Mesendoderm (in vitro differentiated cells): ENCODE data around the gene GINS1.
A peak's percentile ranks its signal among the peaks of the same experiment; 100 is the strongest.

ENCODE experiments used
- DNase-seq: peaks from one replicate; pipeline ENCODE4 v3.0.0; 2013
- H2AK5ac ChIP-seq: 2 replicates; pipeline ENCODE4 v1.6.1; 2013; ENCODE audit warnings: low read length, inconsistent platforms
- H2BK120ac ChIP-seq: 2 replicates; pipeline ENCODE4 v1.6.1; 2013; ENCODE audit warnings: low read depth, mild to moderate bottlenecking, low read length, moderate library complexity, mixed read lengths
- H2BK15ac ChIP-seq: replicated peaks from 2 replicates; pipeline ENCODE4 v1.6.1; 2013; ENCODE audit warnings: low read depth, mild to moderate bottlenecking, moderate library complexity
- H2BK5ac ChIP-seq: 2 replicates; pipeline ENCODE4 v1.6.1; 2013; ENCODE audit warnings: low read length, inconsistent platforms
- H3K18ac ChIP-seq: 2 replicates; pipeline ENCODE4 v1.6.1; 2013; ENCODE audit warnings: mild to moderate bottlenecking, low read length, mixed read lengths
- H3K23ac ChIP-seq: one replicate; pipeline ENCODE4 v1.6.1; 2013; ENCODE audit warnings: low read length
- H3K27ac ChIP-seq: 2 replicates; pipeline ENCODE4 v1.5.1; 2013; ENCODE audit warnings: low read depth, mild to moderate bottlenecking, inconsistent platforms, low read length, moderate library complexity
- H3K27me3 ChIP-seq: 2 replicates; pipeline ENCODE4 v1.6.1; 2013; ENCODE audit warnings: low read length, control low read depth, mild to moderate bottlenecking, inconsistent platforms; ENCODE audit not compliant: insufficient read depth, poor library complexity
- H3K36me3 ChIP-seq: 2 replicates; pipeline ENCODE4 v1.6.1; 2013; ENCODE audit warnings: low read length, inconsistent platforms; ENCODE audit not compliant: control insufficient read depth, insufficient read depth
- H3K4ac ChIP-seq: one replicate; pipeline ENCODE4 v1.6.1; 2013; ENCODE audit warnings: low read depth, mild to moderate bottlenecking, low read length, moderate library complexity
- H3K4me1 ChIP-seq: 2 replicates; pipeline ENCODE4 v1.6.1; 2013; ENCODE audit warnings: low read depth, low read length, inconsistent platforms; ENCODE audit not compliant: control insufficient read depth
- H3K4me2 ChIP-seq: 2 replicates; pipeline ENCODE4 v1.6.1; 2013; ENCODE audit warnings: low read length
- H3K4me3 ChIP-seq: 2 replicates; pipeline ENCODE4 v1.5.1; 2013; ENCODE audit warnings: mild to moderate bottlenecking, low read length
- H3K56ac ChIP-seq: one replicate; pipeline ENCODE4 v1.6.1; 2013; ENCODE audit warnings: low read length
- H3K79me1 ChIP-seq: 2 replicates; pipeline ENCODE4 v1.6.1; 2013; ENCODE audit warnings: low read length, inconsistent platforms
- H3K79me2 ChIP-seq: 2 replicates; pipeline ENCODE4 v1.6.1; 2013; ENCODE audit warnings: mild to moderate bottlenecking, low read length; ENCODE audit not compliant: control insufficient read depth, insufficient read depth
- H3K9ac ChIP-seq: 2 replicates; pipeline ENCODE4 v1.6.1; 2013; ENCODE audit warnings: low read length, inconsistent platforms
- H4K5ac ChIP-seq: one replicate; pipeline ENCODE4 v1.6.1; 2013; ENCODE audit warnings: low read length
- H4K8ac ChIP-seq: one replicate; pipeline ENCODE4 v1.6.1; 2013; ENCODE audit warnings: low read depth, mild to moderate bottlenecking, control low read depth, low read length, moderate library complexity
- whole genome bisulfite sequencing: extraction: QIAGEN DNeasy Blood & Tissue Kit; methylation state at CpG from one replicate; pipeline ENCODE4 v1.1.7; 2013; ENCODE audit warnings: low lambda C conversion rate, missing lambda C conversion rate; ENCODE audit not compliant: insufficient coverage; ENCODE audit errors: extremely low coverage; 5-methylcytosine and 5-hydroxymethylcytosine counted together

The GINS1 gene

DNA sequence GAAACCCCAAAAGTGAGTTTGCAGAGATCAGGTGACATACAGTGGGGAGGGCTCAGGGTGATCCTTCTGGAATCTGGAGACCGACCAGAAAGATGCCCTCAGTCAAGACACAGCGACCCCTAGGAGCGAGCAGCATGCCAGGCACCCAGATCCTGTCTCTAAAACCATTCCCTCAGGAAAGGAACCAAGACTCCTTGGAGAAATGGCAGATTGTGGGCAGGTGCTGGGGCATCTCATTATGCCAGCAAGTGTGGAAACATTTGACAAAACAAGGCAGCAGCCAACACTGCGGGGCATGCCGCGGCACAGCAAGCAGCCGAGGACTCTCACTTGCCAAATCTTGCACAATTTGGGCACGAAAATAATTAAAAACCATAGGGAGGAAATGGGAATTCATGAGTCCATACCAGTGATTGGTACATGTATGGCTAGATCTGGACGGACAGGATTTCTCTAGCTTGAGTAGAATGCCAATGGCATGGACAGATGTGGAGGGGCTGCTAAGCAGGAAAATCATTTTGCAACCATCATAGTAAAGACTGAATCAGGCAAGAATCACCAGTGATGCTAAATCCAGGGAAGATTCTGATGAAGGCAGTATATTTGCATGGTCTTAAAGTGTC lies 76.9 kb downstream of the GINS1 start:
- no peak overlapping the region for H2AK5ac ChIP-seq
- peaks cover 9% of the 10 kb centered on the region for H3K36me3 ChIP-seq
- H3K18ac ChIP-seq: no peak overlapping the region
- H3K27me3 ChIP-seq: no peaks in the 10 kb centered on the region
- H2BK5ac ChIP-seq: no peak overlapping the region
- H3K4me3 ChIP-seq: no peak overlapping the region
- no peak overlapping the region for H2BK120ac ChIP-seq
- DNase-seq: peak; percentile 11
- H3K56ac ChIP-seq: no peak overlapping the region
- H4K8ac ChIP-seq: no peak overlapping the region
- no peak overlapping the region for H2BK15ac ChIP-seq
- H4K5ac ChIP-seq: no peak overlapping the region
- no peak overlapping the region for H3K4me2 ChIP-seq
- no CpG with 5 or more reads among the region's 9 CpGs for WGBS
- H3K23ac ChIP-seq: no peak overlapping the region
- H3K9ac ChIP-seq: no peak overlapping the region
- no peaks in the 10 kb centered on the region for H3K4me1 ChIP-seq
- no peaks in the 10 kb centered on the region for H3K79me1 ChIP-seq
- no peak overlapping the region for H3K4ac ChIP-seq
- H3K79me2 ChIP-seq: no peaks in the 10 kb centered on the region
- H3K27ac ChIP-seq: no peak overlapping the region

DNA sequence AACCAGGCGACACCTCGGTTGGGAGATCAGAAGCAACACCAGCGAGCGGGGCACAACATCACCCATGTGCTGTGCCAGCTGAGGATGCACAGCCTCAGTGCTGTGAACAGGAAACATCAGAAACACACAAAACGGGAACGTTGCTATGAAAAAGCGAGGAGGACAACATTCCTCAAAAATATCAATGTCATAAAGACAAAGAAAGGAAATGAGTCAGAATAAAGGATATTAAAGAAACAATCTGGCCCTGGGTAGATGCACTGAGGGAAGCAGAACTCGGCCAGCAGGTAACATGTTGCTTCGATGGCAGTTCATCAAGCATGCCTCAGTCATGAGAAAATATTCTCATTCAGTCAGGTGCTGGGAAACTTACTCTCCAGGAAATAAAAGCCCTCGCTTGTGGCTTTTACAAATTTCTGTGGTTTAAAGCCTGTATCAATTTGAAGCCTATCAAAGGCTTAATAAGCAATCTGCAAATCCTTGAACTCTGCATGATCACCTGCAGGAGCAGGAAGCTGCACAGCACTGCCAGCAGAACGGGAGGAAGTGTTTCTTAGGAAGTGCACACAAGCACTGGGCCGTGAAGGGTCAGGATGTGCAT lies 77.5 kb downstream of the GINS1 start:
- Histone ChIP-seq H3K18ac (no peak overlapping the region), H3K27ac (no peak overlapping the region), H3K9ac (no peak overlapping the region), H3K79me2 (no peaks in the 10 kb centered on the region), H3K23ac (no peak overlapping the region), H3K27me3 (no peaks in the 10 kb centered on the region), H2BK15ac (no peak overlapping the region), H3K79me1 (no peaks in the 10 kb centered on the region), H3K4me3 (no peak overlapping the region), H4K8ac (no peak overlapping the region), H3K4me1 (no peaks in the 10 kb centered on the region), H3K56ac (no peak overlapping the region), H2BK120ac (no peak overlapping the region), H3K4ac (no peak overlapping the region), H2AK5ac (no peak overlapping the region), H3K36me3 (peaks cover 9% of the 10 kb centered on the region), H3K4me2 (no peak overlapping the region), H2BK5ac (no peak overlapping the region), H4K5ac (no peak overlapping the region)
- no CpG with 5 or more reads among the region's 12 CpGs for WGBS
- DNase-seq: no peak

DNA sequence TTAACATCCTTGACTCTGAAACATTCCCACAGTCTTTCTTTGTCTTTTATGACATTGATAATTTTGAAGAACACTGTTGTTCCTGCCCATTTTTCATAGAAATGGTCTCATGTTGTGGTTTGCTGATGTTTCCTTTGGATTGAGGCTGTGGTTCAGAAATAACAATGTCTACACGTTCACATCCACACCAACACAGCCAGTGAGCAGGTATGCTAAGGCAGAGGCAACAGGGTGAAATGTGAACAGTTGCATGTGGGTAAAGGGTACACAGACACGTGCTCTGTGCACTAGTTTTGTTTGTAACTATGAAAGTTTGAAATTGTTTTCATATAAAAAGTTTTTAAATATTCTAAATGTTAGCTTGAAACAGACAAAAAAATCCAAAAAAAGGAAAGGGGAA lies 78.4 kb downstream of the GINS1 start:
- H2BK120ac ChIP-seq: no peak overlapping the region
- no peak overlapping the region for H3K23ac ChIP-seq
- H2BK15ac ChIP-seq: no peak overlapping the region
- H3K9ac ChIP-seq: no peak overlapping the region
- no peaks in the 10 kb centered on the region for H3K27me3 ChIP-seq
- H3K56ac ChIP-seq: no peak overlapping the region
- H3K4me3 ChIP-seq: no peak overlapping the region
- H3K18ac ChIP-seq: no peak overlapping the region
- H3K4me1 ChIP-seq: no peaks in the 10 kb centered on the region
- H3K4ac ChIP-seq: no peak overlapping the region
- DNase-seq: no peak
- peaks cover 9% of the 10 kb centered on the region for H3K36me3 ChIP-seq
- no peak overlapping the region for H4K8ac ChIP-seq
- H3K4me2 ChIP-seq: no peak overlapping the region
- no peak overlapping the region for H3K27ac ChIP-seq
- WGBS: no CpG with 5 or more reads among the region's 2 CpGs
- H2BK5ac ChIP-seq: no peak overlapping the region
- H2AK5ac ChIP-seq: no peak overlapping the region
- H3K79me1 ChIP-seq: no peaks in the 10 kb centered on the region
- no peak overlapping the region for H4K5ac ChIP-seq
- H3K79me2 ChIP-seq: no peaks in the 10 kb centered on the region

DNA sequence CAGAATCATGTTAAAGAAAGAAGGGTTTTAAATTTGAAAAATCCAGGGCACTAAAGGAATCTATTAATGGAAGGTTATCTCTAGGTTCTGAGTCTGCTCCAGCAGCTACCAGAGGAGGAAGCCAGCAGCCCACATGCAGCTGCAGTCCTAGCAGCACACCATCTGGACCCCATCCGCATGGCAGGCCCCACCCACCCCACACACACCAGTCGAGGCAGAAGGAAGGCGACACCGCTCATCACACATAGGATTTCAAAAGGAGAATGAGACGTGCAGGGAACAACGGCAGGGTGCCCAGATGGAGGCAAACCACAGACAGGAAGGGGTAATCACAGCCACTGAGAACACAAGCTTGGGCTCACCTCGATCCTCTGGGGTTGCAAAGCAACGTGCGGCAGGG lies 78.9 kb downstream of the GINS1 start:
- Histone ChIP-seq H3K79me1 (no peaks in the 10 kb centered on the region), H3K79me2 (no peaks in the 10 kb centered on the region), H3K27me3 (no peaks in the 10 kb centered on the region), H3K27ac (no peak overlapping the region), H4K8ac (no peak overlapping the region), H4K5ac (no peak overlapping the region), H3K4me1 (no peaks in the 10 kb centered on the region), H3K56ac (no peak overlapping the region), H2BK5ac (no peak overlapping the region), H3K36me3 (peaks cover 9% of the 10 kb centered on the region), H3K4ac (no peak overlapping the region), H3K23ac (no peak overlapping the region), H3K9ac (no peak overlapping the region), H3K4me2 (no peak overlapping the region), H3K4me3 (no peak overlapping the region), H3K18ac (no peak overlapping the region), H2BK120ac (no peak overlapping the region), H2AK5ac (no peak overlapping the region), H2BK15ac (no peak overlapping the region)
- no CpG with 5 or more reads among the region's 9 CpGs for WGBS
- DNase-seq: no peak

DNA sequence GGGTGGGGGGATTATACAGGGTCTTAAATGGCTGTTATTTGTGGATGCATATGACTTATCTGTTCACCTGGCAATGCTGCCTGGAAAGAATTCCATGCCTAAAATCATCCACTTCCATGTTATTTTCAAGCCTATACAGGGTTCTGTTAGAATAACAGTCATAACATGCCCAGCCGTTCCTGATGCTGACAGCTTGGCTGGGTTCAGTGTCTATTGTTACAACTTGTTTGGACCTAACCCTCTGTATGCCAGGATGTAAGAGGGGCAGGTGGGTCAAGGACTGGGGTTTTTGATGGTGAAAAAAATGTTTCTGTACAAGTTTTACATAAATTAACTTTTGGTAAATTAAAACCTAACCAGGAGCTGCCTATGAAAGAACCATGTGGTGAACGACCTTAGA lies 79.8 kb downstream of the GINS1 start:
- H3K79me2 ChIP-seq: no peaks in the 10 kb centered on the region
- no peaks in the 10 kb centered on the region for H3K27me3 ChIP-seq

DNA sequence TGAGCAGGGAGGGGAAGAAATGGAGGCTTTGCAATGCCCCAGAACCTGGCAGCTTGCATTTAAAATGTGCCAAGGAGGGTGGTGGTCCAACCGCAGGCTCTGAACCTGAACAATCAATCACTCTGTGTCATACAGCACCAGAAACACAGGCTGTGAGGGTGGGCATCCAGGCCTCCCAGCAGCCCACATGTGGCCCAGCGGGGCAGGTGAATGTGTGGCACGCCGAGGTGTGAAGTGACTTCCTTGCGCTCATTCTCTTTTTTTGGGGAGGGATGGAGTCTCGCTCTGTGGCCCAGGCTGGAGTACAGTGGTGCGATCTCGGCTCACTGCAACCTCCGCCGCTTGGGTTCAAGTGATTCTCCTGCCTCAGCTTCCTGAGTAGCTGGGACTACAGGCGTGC lies 80.5 kb downstream of the GINS1 start:
- Histone ChIP-seq H2BK5ac (no peak overlapping the region), H3K23ac (no peak overlapping the region), H3K9ac (no peak overlapping the region), H3K79me1 (no peaks in the 10 kb centered on the region), H4K8ac (no peak overlapping the region), H3K27ac (no peak overlapping the region), H4K5ac (no peak overlapping the region), H3K27me3 (no peaks in the 10 kb centered on the region), H3K4me2 (no peak overlapping the region), H3K4me1 (no peaks in the 10 kb centered on the region), H2AK5ac (no peak overlapping the region), H3K4me3 (no peak overlapping the region), H3K56ac (no peak overlapping the region), H2BK15ac (no peak overlapping the region), H3K79me2 (no peaks in the 10 kb centered on the region), H3K36me3 (peaks cover 9% of the 10 kb centered on the region), H3K4ac (no peak overlapping the region), H2BK120ac (no peak overlapping the region), H3K18ac (no peak overlapping the region)
- no peak for DNase-seq
- no CpG with 5 or more reads among the region's 11 CpGs for WGBS

More for the DNA sequence above, 79.8 kb downstream of the GINS1 start:
- no peak overlapping the region for H3K9ac ChIP-seq
- H3K4me3 ChIP-seq: no peak overlapping the region
- H4K5ac ChIP-seq: no peak overlapping the region
- no peaks in the 10 kb centered on the region for H3K4me1 ChIP-seq
- no peak overlapping the region for H3K27ac ChIP-seq
- peaks cover 9% of the 10 kb centered on the region for H3K36me3 ChIP-seq
- H3K4ac ChIP-seq: no peak overlapping the region
- no peak overlapping the region for H2BK15ac ChIP-seq
- H3K23ac ChIP-seq: no peak overlapping the region
- no peak overlapping the region for H4K8ac ChIP-seq
- H3K4me2 ChIP-seq: no peak overlapping the region
- H2AK5ac ChIP-seq: no peak overlapping the region
- no peak overlapping the region for H2BK5ac ChIP-seq
- H3K79me1 ChIP-seq: no peaks in the 10 kb centered on the region
- no peak for DNase-seq
- H3K56ac ChIP-seq: no peak overlapping the region
- H3K18ac ChIP-seq: no peak overlapping the region
- no peak overlapping the region for H2BK120ac ChIP-seq
- WGBS: no CpG with 5 or more reads among the region's 2 CpGs
